ENCODE data around the gene MCRIP2. TPM values are rescaled to one million over a fixed set of nuclear protein-coding genes. Genes with fewer than 3 reads are reported as not detected.
A peak's percentile ranks its signal among the peaks of the same experiment; 100 is the strongest.

Gene MCRIP2
- total and polyA plus RNA-seq, 9 of the 15 experiments (the other 6 are each of a cell fraction or from before 2014, with no cell fraction given), result 0.80 to 120 (median 35.2) TPM

DNA sequence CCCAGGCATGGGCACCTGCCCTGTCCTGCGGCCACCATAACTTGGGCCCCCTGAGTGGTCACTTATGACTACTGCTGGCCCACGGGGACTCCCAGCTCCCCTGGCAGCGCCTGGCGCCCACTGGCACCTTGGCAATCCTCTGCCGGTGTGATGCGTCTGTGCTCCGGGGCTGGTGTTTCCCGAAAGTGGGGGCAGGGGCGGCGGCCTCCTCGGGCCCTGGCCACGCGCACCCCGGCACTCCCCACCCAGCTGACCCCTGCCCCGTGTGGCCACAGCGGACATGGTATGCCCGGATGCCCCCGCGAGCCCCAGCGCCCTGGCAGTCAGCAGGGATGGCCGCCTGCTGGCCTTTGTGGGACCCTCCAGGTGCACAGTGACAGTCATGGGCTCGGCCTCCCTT, 15.9 kb downstream of the MCRIP2 start:
- Histone ChIP-seq H3K9me1 (ENCODE audit: control insufficient read depth, insufficient read depth, low read length) (no peaks in the 10 kb centered on the region), H3K4me1 (replicated peaks in 1 of 2; ENCODE audit: control insufficient read depth in 2 of 2, insufficient read depth in 2 of 2, low read length in 2 of 2) (peaks cover 2 to 94% of the 10 kb centered on the region in 2 experiments; a peak in 4 of 5 replicates), H3K27ac (ENCODE audit: extremely low read depth, low read depth, low read length) (no peak overlapping the region), H3K27me3 (ENCODE audit: control insufficient read depth in 2 of 2, insufficient read depth in 2 of 2, low read length in 2 of 2) (no peaks in the 10 kb centered on the region), H3K36me3 (ENCODE audit: control insufficient read depth, insufficient read depth, low read length) (no peaks in the 10 kb centered on the region), H3K9ac (ENCODE audit: insufficient read depth in 1 of 2, low read depth in 2 of 2, low read length in 2 of 2) (peak overlapping the region in 1 of 2 experiments; percentile 45; a peak in 1 of 4 replicates), H3K9me3 (replicated peaks; ENCODE audit: control insufficient read depth, insufficient read depth, low read depth, low read length) (no peaks in the 10 kb centered on the region), H3K4me2 (ENCODE audit: insufficient read depth, low read length) (no peak overlapping the region), H2AFZ (ENCODE audit: low read depth, low read length) (no peak overlapping the region), H4K20me1 (replicated peaks; ENCODE audit: control insufficient read depth, insufficient read depth, low read length) (no peaks in the 10 kb centered on the region), H3K79me2 (ENCODE audit: control insufficient read depth, insufficient read depth, low read length) (no peaks in the 10 kb centered on the region; the same call in 2 of the 3 replicates), H3K4me3 (no peak overlapping the region)
- ATAC-seq, result no peak
- no peak for DNase-seq (ENCODE audit: extremely low read depth in 1 of 4, low spot score in 3 of 4)
- FAIRE-seq, result no peak
- WGBS (ENCODE audit: insufficient coverage, low coverage, missing lambda C conversion rate), result 95% methylated on average over 12 of the region's 22 CpGs
- ChIA-PET CTCF (ENCODE audit: low intra/inter-chr PET ratio) (no interaction called here), POLR2A (no interaction called here)
- intact Hi-C loops (cut with micrococcal nuclease), result no loop called here
- in situ Hi-C loops (cut with MboI), result no loop called here
- no TSS peak for BruUV-seq (replicated peaks)
- TF ChIP-seq, protein P1, sequence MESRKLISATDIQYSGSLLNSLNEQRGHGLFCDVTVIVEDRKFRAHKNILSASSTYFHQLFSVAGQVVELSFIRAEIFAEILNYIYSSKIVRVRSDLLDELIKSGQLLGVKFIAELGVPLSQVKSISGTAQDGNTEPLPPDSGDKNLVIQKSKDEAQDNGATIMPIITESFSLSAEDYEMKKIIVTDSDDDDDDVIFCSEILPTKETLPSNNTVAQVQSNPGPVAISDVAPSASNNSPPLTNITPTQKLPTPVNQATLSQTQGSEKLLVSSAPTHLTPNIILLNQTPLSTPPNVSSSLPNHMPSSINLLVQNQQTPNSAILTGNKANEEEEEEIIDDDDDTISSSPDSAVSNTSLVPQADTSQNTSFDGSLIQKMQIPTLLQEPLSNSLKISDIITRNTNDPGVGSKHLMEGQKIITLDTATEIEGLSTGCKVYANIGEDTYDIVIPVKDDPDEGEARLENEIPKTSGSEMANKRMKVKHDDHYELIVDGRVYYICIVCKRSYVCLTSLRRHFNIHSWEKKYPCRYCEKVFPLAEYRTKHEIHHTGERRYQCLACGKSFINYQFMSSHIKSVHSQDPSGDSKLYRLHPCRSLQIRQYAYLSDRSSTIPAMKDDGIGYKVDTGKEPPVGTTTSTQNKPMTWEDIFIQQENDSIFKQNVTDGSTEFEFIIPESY (CRISPR knock-in tag; IDR thresholded peaks at IDR 0.05), result peak; percentile 44; the same call in 1 of the 2 replicates
- TF ChIP-seq KDM1A (IDR thresholded peaks at IDR 0.05) (no peak), HNRNPL (IDR thresholded peaks at IDR 0.05; ENCODE audit: low read depth, low read length) (peak; percentile 77; the same call in 1 of the 2 replicates)
- TF ChIP-seq, protein P2, sequence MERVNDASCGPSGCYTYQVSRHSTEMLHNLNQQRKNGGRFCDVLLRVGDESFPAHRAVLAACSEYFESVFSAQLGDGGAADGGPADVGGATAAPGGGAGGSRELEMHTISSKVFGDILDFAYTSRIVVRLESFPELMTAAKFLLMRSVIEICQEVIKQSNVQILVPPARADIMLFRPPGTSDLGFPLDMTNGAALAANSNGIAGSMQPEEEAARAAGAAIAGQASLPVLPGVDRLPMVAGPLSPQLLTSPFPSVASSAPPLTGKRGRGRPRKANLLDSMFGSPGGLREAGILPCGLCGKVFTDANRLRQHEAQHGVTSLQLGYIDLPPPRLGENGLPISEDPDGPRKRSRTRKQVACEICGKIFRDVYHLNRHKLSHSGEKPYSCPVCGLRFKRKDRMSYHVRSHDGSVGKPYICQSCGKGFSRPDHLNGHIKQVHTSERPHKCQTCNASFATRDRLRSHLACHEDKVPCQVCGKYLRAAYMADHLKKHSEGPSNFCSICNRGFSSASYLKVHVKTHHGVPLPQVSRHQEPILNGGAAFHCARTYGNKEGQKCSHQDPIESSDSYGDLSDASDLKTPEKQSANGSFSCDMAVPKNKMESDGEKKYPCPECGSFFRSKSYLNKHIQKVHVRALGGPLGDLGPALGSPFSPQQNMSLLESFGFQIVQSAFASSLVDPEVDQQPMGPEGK (CRISPR knock-in tag; IDR thresholded peaks at IDR 0.05; ENCODE audit: borderline replicate concordance), result no peak
